ENCODE measurements around the gene CHD6. TPM values are rescaled to one million over a fixed set of nuclear protein-coding genes. Genes with fewer than 3 reads are reported as not detected.

CHD6 gene
- total and polyA plus RNA-seq, 4 donors = 3.3 to 23.4 (median 18.2) TPM

DNA sequence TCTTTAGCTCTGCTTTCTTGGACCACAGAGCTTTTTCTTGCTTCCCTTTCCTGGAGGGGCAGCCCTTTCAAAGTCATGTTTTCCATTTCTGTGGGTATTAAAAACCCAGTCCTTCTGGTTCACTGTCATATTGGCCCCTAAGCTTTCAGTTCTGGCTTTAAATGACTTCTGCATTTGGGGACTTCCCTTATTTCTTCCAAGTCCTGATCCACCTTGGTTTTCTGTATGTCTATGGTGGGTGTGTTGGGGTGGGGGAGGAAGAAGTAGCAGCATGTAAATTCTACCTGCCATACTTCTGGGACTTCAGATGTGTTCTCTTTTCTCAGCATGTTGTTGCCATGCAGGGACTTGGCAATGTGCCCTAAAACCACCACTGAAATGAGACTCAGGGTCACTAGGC, 174.5 kb downstream of the CHD6 start:
- peaks cover 11 to 75% (median 61%) of the 10 kb centered on the region in 4 donors for H3K36me3 ChIP-seq (ENCODE audit: control insufficient read depth in 4 of 4, insufficient read depth in 3 of 4, low read depth in 1 of 4, low read length in 3 of 4)
- TF ChIP-seq EGR1 (IDR thresholded peaks at IDR 0.05; ENCODE audit: low read depth in 2 of 2) (no peak), FOXA2 (IDR thresholded peaks at IDR 0.05) (no peak), NR2F2 (IDR thresholded peaks at IDR 0.05) (no peak), FOXA1 (IDR thresholded peaks at IDR 0.05) (no peak)
- TF ChIP-seq, protein P1, sequence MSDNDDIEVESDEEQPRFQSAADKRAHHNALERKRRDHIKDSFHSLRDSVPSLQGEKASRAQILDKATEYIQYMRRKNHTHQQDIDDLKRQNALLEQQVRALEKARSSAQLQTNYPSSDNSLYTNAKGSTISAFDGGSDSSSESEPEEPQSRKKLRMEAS (IDR thresholded peaks at IDR 0.05) = no peak
- TF ChIP-seq, protein P2, sequence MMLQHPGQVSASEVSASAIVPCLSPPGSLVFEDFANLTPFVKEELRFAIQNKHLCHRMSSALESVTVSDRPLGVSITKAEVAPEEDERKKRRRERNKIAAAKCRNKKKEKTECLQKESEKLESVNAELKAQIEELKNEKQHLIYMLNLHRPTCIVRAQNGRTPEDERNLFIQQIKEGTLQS (IDR thresholded peaks at IDR 0.05) = no peak
- no peaks in the 10 kb centered on the region for H3K27me3 ChIP-seq (ENCODE audit: control insufficient read depth in 4 of 4, insufficient read depth in 4 of 4, low read length in 3 of 4)
- H3K9ac ChIP-seq (ENCODE audit: low read depth in 1 of 2, low read length in 2 of 2) = no peak overlapping the region
- H3K9me3 ChIP-seq (ENCODE audit: control insufficient read depth in 4 of 4, low read length in 3 of 4) = no peaks in the 10 kb centered on the region
- no peak for DNase-seq (ENCODE audit: low spot score)
- no peak overlapping the region for H3K27ac ChIP-seq (ENCODE audit: low read depth in 1 of 2, low read length in 2 of 2)
- H3K4me1 ChIP-seq (ENCODE audit: control insufficient read depth in 4 of 4, insufficient read depth in 4 of 4, low read length in 3 of 4) = no peaks in the 10 kb centered on the region
- H3K4me3 ChIP-seq (ENCODE audit: low read depth in 1 of 3, low read length in 3 of 3) = no peak overlapping the region

DNA sequence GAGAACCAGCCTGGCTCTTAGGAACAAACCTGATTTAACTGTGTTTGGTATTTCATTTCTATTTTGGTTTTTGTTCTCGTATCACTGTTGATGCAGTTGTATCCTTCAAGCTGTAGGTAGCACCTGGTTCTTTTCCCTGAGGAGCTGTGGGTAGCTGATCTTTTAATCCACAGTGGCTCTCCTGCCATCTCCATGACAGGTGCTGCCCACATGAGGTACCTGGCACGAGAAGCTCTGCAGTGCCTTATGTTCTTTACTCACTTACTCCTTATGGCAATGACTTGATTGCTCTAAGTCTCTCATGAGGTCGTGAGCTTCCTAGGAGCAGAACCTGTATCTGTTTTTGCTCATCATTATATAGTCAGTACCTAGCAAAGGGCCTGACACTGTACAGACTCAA, 177.3 kb downstream of the CHD6 start:
- WGBS = 94% methylated on average over 3 of the region's 3 CpGs
- no peaks in the 10 kb centered on the region for H3K27me3 ChIP-seq (ENCODE audit: control insufficient read depth in 4 of 4, insufficient read depth in 4 of 4, low read length in 3 of 4)
- no peaks in the 10 kb centered on the region for H3K9me3 ChIP-seq (ENCODE audit: control insufficient read depth in 4 of 4, low read length in 3 of 4)
- DNase-seq (ENCODE audit: low spot score) = no peak
- no peaks in the 10 kb centered on the region for H3K4me1 ChIP-seq (ENCODE audit: control insufficient read depth in 4 of 4, insufficient read depth in 4 of 4, low read length in 3 of 4)
- no peak overlapping the region for H3K27ac ChIP-seq (ENCODE audit: low read depth in 1 of 2, low read length in 2 of 2)
- H3K9ac ChIP-seq (ENCODE audit: low read depth in 1 of 2, low read length in 2 of 2) = no peak overlapping the region
- TF ChIP-seq, protein P3, sequence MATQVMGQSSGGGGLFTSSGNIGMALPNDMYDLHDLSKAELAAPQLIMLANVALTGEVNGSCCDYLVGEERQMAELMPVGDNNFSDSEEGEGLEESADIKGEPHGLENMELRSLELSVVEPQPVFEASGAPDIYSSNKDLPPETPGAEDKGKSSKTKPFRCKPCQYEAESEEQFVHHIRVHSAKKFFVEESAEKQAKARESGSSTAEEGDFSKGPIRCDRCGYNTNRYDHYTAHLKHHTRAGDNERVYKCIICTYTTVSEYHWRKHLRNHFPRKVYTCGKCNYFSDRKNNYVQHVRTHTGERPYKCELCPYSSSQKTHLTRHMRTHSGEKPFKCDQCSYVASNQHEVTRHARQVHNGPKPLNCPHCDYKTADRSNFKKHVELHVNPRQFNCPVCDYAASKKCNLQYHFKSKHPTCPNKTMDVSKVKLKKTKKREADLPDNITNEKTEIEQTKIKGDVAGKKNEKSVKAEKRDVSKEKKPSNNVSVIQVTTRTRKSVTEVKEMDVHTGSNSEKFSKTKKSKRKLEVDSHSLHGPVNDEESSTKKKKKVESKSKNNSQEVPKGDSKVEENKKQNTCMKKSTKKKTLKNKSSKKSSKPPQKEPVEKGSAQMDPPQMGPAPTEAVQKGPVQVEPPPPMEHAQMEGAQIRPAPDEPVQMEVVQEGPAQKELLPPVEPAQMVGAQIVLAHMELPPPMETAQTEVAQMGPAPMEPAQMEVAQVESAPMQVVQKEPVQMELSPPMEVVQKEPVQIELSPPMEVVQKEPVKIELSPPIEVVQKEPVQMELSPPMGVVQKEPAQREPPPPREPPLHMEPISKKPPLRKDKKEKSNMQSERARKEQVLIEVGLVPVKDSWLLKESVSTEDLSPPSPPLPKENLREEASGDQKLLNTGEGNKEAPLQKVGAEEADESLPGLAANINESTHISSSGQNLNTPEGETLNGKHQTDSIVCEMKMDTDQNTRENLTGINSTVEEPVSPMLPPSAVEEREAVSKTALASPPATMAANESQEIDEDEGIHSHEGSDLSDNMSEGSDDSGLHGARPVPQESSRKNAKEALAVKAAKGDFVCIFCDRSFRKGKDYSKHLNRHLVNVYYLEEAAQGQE (IDR thresholded peaks at IDR 0.05) = no peak
- no peak for TF ChIP-seq HNF4G (IDR thresholded peaks at IDR 0.05)
- no peak for TF ChIP-seq FOXA2 (IDR thresholded peaks at IDR 0.05)
- TF ChIP-seq, protein P2 (IDR thresholded peaks at IDR 0.05) = no peak
- no peak for TF ChIP-seq TAF1 (conservative IDR thresholded peaks at IDR 0.05)
- TF ChIP-seq FOXA1 (IDR thresholded peaks at IDR 0.05) = no peak
- TF ChIP-seq, protein P4, sequence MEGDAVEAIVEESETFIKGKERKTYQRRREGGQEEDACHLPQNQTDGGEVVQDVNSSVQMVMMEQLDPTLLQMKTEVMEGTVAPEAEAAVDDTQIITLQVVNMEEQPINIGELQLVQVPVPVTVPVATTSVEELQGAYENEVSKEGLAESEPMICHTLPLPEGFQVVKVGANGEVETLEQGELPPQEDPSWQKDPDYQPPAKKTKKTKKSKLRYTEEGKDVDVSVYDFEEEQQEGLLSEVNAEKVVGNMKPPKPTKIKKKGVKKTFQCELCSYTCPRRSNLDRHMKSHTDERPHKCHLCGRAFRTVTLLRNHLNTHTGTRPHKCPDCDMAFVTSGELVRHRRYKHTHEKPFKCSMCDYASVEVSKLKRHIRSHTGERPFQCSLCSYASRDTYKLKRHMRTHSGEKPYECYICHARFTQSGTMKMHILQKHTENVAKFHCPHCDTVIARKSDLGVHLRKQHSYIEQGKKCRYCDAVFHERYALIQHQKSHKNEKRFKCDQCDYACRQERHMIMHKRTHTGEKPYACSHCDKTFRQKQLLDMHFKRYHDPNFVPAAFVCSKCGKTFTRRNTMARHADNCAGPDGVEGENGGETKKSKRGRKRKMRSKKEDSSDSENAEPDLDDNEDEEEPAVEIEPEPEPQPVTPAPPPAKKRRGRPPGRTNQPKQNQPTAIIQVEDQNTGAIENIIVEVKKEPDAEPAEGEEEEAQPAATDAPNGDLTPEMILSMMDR (IDR thresholded peaks at IDR 0.05; ENCODE audit: low read depth, low read length, missing input control) = no peak
- TF ChIP-seq RXRA (IDR thresholded peaks at IDR 0.05) = no peak
- TF ChIP-seq, protein P1 (IDR thresholded peaks at IDR 0.05) = no peak
- no peak for TF ChIP-seq GABPA (IDR thresholded peaks at IDR 0.05 in 1 of 2, conservative IDR thresholded peaks at IDR 0.05 in 1 of 2)
- H3K4me3 ChIP-seq (ENCODE audit: low read depth in 1 of 3, low read length in 3 of 3) = no peak overlapping the region
- H3K36me3 ChIP-seq (ENCODE audit: control insufficient read depth in 4 of 4, insufficient read depth in 3 of 4, low read depth in 1 of 4, low read length in 3 of 4) = peaks cover 7 to 68% (median 48%) of the 10 kb centered on the region in 4 donors

Data from liver (tissue), 9 donors.